Measurements from ENCODE around the gene INPP1.

The INPP1 gene

DNA sequence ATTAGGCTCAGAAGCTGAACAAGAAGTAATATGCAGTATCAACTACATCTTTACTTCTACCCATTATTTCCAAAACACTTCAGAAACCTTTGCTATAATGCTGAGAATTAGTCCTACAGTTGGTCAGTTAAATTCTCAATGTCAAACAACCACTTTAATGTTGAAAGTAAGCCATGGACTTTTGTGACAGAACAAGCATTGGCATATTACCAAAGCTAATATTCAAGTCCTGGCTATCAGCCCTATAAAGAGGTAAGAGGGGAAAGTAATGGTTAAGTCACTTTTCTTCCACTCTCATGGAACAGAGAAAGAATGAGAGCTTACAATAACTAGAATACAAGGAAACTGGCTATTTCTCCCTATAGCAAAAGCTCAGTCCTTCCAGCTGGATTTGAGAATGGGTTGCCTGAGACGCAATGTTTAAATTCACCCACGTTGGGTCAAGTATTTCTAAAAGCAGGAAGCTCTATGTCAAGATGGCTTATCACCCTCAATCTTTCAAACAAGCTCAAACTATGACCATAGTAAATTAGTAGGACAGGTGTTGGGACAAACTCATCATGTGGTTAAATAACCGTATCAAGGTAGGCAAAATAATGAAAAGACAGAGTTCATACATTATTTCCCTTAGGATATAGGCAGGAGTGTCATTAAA, 33.3 kb downstream of the INPP1 start:
- no peaks in the 10 kb centered on the region for H4K20me1 ChIP-seq (ENCODE audit: insufficient read depth, low read length)
- H3K27ac ChIP-seq (ENCODE audit: low read length) = no peak overlapping the region
- H3K79me2 ChIP-seq (ENCODE audit: insufficient read depth, low read length) = no peaks in the 10 kb centered on the region
- no peaks in the 10 kb centered on the region for H3K9me3 ChIP-seq (ENCODE audit: insufficient read depth, low read length, severe bottlenecking)
- ATAC-seq (ENCODE audit: insufficient read depth, low read depth) (no peak), DNase-seq (no peak)
- no peaks in the 10 kb centered on the region for H3K36me3 ChIP-seq (ENCODE audit: insufficient read depth, low read length)
- no peaks in the 10 kb centered on the region for H3K27me3 ChIP-seq (ENCODE audit: insufficient read depth, low read length, poor library complexity)
- H3K4me3 ChIP-seq (ENCODE audit: low read depth in 1 of 2, low read length in 2 of 2) = no peak overlapping the region
- no peak for TF ChIP-seq CTCF (IDR thresholded peaks at IDR 0.05; ENCODE audit: borderline replicate concordance, extremely low read depth, low read length, poor library complexity, severe bottlenecking)
- H2AFZ ChIP-seq (ENCODE audit: low read depth, low read length) = no peak overlapping the region
- H3K4me2 ChIP-seq (ENCODE audit: insufficient read depth, low read length) = no peak overlapping the region
- 0 out of 2 replicates have a peak, but pooled peaks cover 3% of the 10 kb centered on the region for H3K4me1 ChIP-seq (ENCODE audit: insufficient read depth, low read length)
- H3K9ac ChIP-seq (ENCODE audit: low read depth, low read length) = no peak overlapping the region

DNA sequence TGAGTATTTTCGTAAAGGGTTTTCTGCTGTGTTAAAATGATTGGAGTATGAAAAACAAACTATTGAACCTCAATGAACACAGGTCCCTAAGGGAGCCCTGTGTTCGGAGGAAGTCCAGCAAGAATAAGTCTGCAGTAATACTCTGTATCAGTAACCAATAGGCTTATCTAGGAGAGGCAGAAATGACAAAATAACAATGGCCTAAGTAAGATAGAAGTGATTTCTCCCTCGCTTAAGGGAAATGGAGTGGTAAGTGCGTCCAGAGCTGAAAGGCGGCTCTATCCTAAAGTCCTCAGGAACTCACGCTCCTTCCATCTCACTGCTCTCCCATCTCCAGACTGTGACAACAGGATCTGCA, 35.5 kb downstream of the INPP1 start:
- Histone ChIP-seq H3K79me2 (ENCODE audit: insufficient read depth, low read length) (no peaks in the 10 kb centered on the region), H3K4me1 (ENCODE audit: insufficient read depth, low read length) (no peaks in the 10 kb centered on the region), H3K9ac (ENCODE audit: low read depth, low read length) (no peak overlapping the region), H3K27ac (ENCODE audit: low read length) (no peak overlapping the region), H2AFZ (ENCODE audit: low read depth, low read length) (no peak overlapping the region), H3K4me3 (ENCODE audit: low read depth in 1 of 2, low read length in 2 of 2) (no peak overlapping the region), H3K4me2 (ENCODE audit: insufficient read depth, low read length) (no peak overlapping the region), H3K9me3 (ENCODE audit: insufficient read depth, low read length, severe bottlenecking) (no peaks in the 10 kb centered on the region), H4K20me1 (ENCODE audit: insufficient read depth, low read length) (no peaks in the 10 kb centered on the region), H3K36me3 (ENCODE audit: insufficient read depth, low read length) (no peaks in the 10 kb centered on the region), H3K27me3 (ENCODE audit: insufficient read depth, low read length, poor library complexity) (no peaks in the 10 kb centered on the region)
- no peak for DNase-seq
- no peak for ATAC-seq (ENCODE audit: insufficient read depth, low read depth)
- no peak for TF ChIP-seq CTCF (IDR thresholded peaks at IDR 0.05; ENCODE audit: borderline replicate concordance, extremely low read depth, low read length, poor library complexity, severe bottlenecking)
- no peak for TF ChIP-seq EZH2 (IDR thresholded peaks at IDR 0.05; ENCODE audit: borderline replicate concordance, low read depth, low read length, severe bottlenecking)

GRCh38 chr2:190379249-190379964, 36.0 kb downstream of the INPP1 start:
- H3K27me3 ChIP-seq (ENCODE audit: insufficient read depth, low read length, poor library complexity) = no peaks in the 10 kb centered on the region
- ATAC-seq (ENCODE audit: insufficient read depth, low read depth) = no peak
- no peak for DNase-seq
- no peak overlapping the region for H2AFZ ChIP-seq (ENCODE audit: low read depth, low read length)
- H3K9me3 ChIP-seq (ENCODE audit: insufficient read depth, low read length, severe bottlenecking) = no peaks in the 10 kb centered on the region
- no peak overlapping the region for H3K4me3 ChIP-seq (ENCODE audit: low read depth in 1 of 2, low read length in 2 of 2)
- H3K79me2 ChIP-seq (ENCODE audit: insufficient read depth, low read length) = no peaks in the 10 kb centered on the region
- no peaks in the 10 kb centered on the region for H4K20me1 ChIP-seq (ENCODE audit: insufficient read depth, low read length)
- H3K4me2 ChIP-seq (ENCODE audit: insufficient read depth, low read length) = no peak overlapping the region
- no peak for TF ChIP-seq EZH2 (IDR thresholded peaks at IDR 0.05; ENCODE audit: borderline replicate concordance, low read depth, low read length, severe bottlenecking)
- TF ChIP-seq CTCF (IDR thresholded peaks at IDR 0.05; ENCODE audit: borderline replicate concordance, extremely low read depth, low read length, poor library complexity, severe bottlenecking) = no peak
- no peak overlapping the region for H3K27ac ChIP-seq (ENCODE audit: low read length)
- no peaks in the 10 kb centered on the region for H3K36me3 ChIP-seq (ENCODE audit: insufficient read depth, low read length)
- no peak overlapping the region for H3K9ac ChIP-seq (ENCODE audit: low read depth, low read length)
- no peaks in the 10 kb centered on the region for H3K4me1 ChIP-seq (ENCODE audit: insufficient read depth, low read length)

All from DND-41 (cell line).